NOMO-1 (cell line): Measurements from ENCODE around the gene RPL9.
"Not testable (repeated sequence)": the region's sequence is repeated elsewhere in the genome, so short reads cannot be mapped to it uniquely, and the experiment has no call there.

Experiments used
- DNase-seq, 2 experiments: peaks; one replicate each; lab custom pipeline; 2025; ENCODE audit not compliant: unreplicated experiment in 2 of 2; lab: John Stamatoyannopoulos, UW

Gene RPL9

GRCh38 chr4:39427520-39428114, 31.1 kb downstream of the RPL9 start:
- DNase-seq: no peak

DNA sequence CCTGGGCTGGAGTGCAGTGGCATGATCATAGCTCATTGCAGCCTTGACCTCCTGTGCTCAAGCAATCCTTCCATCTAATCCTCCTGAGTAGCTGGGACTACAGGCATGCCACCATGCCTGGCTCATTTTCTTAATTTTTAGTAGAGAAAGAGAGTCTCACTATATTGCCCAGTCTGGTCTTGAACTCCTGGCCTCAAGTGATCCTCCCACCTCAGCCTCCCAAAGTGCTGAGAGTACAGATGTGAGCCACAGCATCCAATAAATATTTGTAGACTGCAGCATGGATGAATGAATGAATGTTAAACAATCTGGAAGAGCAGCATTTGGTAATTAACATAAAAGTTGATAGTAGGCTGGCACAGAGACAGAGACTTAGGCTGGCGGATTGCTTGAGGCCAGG, 32.0 kb downstream of the RPL9 start:
- no peak for DNase-seq

DNA sequence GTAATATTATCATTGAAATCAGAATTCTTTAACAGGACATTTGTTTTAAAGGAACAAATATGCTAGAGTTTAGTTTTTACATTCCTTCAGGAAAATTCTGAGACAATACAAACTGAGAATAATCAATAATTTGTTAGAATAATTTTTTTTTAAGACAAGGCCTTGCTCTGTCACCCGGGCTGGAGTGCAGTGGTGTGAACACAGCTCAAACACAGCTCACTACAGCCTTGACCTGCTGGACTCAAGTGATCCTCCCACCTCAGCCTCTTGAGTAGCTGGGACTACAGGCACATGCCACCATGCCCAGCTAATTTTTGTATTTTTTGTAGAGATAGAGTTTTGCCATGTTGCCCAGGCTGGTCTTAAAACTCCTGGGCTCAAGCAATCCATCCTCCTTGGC, 33.4 kb downstream of the RPL9 start:
- not testable (repeated sequence) for DNase-seq

GRCh38 chr4:39422247-39422646, 36.5 kb downstream of the RPL9 start:
- no peak for DNase-seq

DNA sequence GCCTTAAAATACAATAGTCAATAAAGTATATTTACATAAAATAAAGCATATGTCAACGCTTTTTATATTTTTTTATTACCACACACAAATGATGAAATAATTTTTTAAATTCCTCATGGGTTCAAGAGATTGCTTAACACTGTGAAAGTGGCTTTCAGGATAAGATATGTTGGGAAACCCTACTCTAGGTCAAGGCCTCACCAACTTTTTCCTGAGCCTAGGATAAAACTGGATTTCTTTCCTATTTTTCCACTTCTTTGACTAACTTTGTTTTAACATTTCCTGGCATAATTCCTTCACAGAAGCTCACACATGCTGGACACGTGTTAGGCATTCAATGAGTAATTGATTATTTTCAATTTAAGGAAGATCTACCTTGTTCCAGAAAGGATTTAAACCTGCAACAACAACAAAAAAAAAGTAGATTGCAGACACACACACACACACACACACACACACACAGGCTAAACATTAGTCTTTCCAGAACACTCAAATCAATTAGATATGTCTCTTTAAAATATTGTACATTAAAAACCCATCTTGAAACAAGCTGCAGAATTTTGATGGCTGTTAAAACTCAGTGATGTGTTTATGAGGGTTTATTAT, 42.9 kb downstream of the RPL9 start:
- no peak for DNase-seq

- not testable (repeated sequence) for DNase-seq
Observed at GRCh38 chr4:39411561-39411960, 47.2 kb downstream of the RPL9 start.

DNA sequence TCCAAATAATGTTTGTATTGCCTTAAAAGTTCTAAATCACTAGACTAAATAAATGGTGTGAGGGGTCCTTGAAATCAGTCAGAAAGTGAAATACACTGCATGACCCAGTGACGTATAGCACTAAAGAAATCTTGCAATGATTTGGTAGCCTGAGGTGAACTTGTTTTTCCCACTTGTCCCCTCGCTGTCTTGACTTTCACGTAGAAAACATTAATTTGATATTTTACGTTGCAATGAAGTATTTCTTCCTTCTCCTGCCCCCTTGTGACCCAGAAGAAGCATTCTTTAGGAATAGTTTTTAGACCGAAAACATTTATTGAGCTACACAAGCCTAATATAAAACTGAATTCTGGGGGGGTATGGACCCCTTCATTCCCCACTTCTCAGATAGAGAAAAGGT, 48.3 kb downstream of the RPL9 start:
- no peak for DNase-seq

DNA sequence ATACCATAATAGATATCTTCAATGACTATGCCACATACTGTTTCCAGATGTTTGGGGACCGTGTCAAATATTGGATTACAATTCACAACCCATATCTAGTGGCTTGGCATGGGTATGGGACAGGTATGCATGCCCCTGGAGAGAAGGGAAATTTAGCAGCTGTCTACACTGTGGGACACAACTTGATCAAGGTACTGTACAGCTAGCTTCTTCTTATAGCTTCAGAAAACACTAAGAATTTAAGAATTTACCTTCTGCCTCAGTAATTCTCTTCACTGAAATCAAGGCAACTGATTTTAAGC, 51.2 kb downstream of the RPL9 start:
- no peak for DNase-seq

GRCh38 chr4:39406763-39407583, 51.7 kb downstream of the RPL9 start, which contains the start of gene KLB:
Gene KLB (plus strand): TSS chr4:39406930. CDS start chr4:39406950, 20 bp downstream.
- no peak for DNase-seq
